ENCODE data around the gene PAGE4. TPM values are rescaled to one million over a fixed set of nuclear protein-coding genes. Genes with fewer than 3 reads are reported as not detected.

Gene PAGE4
- not detected for total RNA-seq

- POLR2A ChIA-PET, result no interaction called here
- peaks cover 4% of the 10 kb centered on the region for H3K27me3 Mint-ChIP-seq
- no peaks in the 10 kb centered on the region for H3K9me3 Mint-ChIP-seq
- intact Hi-C loops (cut with micrococcal nuclease), result no loop called here
- no peaks in the 10 kb centered on the region for H3K36me3 Mint-ChIP-seq (ENCODE audit: low read depth)
- no peak for ATAC-seq
- no peak within 1 kb of the TSS for H3K27ac Mint-ChIP-seq
- CTCF ChIA-PET, result no interaction called here
- DNase-seq, result no peak
- TF ChIP-seq CTCF (IDR thresholded peaks at IDR 0.05), result no peak
- no peaks in the 10 kb centered on the region for H3K4me1 Mint-ChIP-seq (ENCODE audit: low read depth)
- H3K4me3 Mint-ChIP-seq, result no peak within 1 kb of the TSS
These were observed at the start of gene PAGE4 for GRCh38 chrX:49829016-49829415. Gene PAGE4 (plus strand): TSS chrX:49829303. CDS start chrX:49830429, 1,126 bp downstream.

- no peaks in the 10 kb centered on the region for H3K4me1 Mint-ChIP-seq (ENCODE audit: low read depth)
- no peaks in the 10 kb centered on the region for H3K36me3 Mint-ChIP-seq (ENCODE audit: low read depth)
- no peak overlapping the region for H3K4me3 Mint-ChIP-seq
- intact Hi-C loops (cut with micrococcal nuclease), result no loop called here
- DNase-seq (no peak), ATAC-seq (no peak)
- no peak overlapping the region for H3K27ac Mint-ChIP-seq
- POLR2A ChIA-PET, result no interaction called here
- H3K9me3 Mint-ChIP-seq, result no peaks in the 10 kb centered on the region
- TF ChIP-seq CTCF (IDR thresholded peaks at IDR 0.05), result no peak
- CTCF ChIA-PET, result no interaction called here
- H3K27me3 Mint-ChIP-seq, result no peaks in the 10 kb centered on the region
These were observed 44.3 kb upstream of the PAGE4 start for GRCh38 chrX:49784747-49785280.

- CTCF ChIA-PET, result no interaction called here
These were observed 36.7 kb upstream of the PAGE4 start for GRCh38 chrX:49792376-49792775.

GRCh38 chrX:49793686-49794085 lies 35.4 kb upstream of the PAGE4 start:
- Mint-ChIP-seq H3K27me3 (peaks cover 4% of the 10 kb centered on the region), H3K4me3 (no peak overlapping the region), H3K4me1 (ENCODE audit: low read depth) (no peaks in the 10 kb centered on the region), H3K27ac (no peak overlapping the region), H3K36me3 (ENCODE audit: low read depth) (no peaks in the 10 kb centered on the region), H3K9me3 (no peaks in the 10 kb centered on the region)
- CTCF ChIA-PET, result no interaction called here
- ATAC-seq (no peak), DNase-seq (no peak)
- TF ChIP-seq CTCF (IDR thresholded peaks at IDR 0.05), result no peak
- POLR2A ChIA-PET, result no interaction called here
- intact Hi-C loops (cut with micrococcal nuclease), result no loop called here

More at GRCh38 chrX:49792376-49792775, 36.7 kb upstream of the PAGE4 start:
- Mint-ChIP-seq H3K4me1 (ENCODE audit: low read depth) (no peaks in the 10 kb centered on the region), H3K4me3 (no peak overlapping the region), H3K9me3 (no peaks in the 10 kb centered on the region), H3K27ac (no peak overlapping the region), H3K36me3 (ENCODE audit: low read depth) (no peaks in the 10 kb centered on the region), H3K27me3 (peaks cover 4% of the 10 kb centered on the region)
- POLR2A ChIA-PET, result no interaction called here
- ATAC-seq, result no peak
- TF ChIP-seq CTCF (IDR thresholded peaks at IDR 0.05), result no peak
- DNase-seq, result no peak
- intact Hi-C loops (cut with micrococcal nuclease), result no loop called here

GRCh38 chrX:49799828-49800227 lies 29.3 kb upstream of the PAGE4 start:
- Mint-ChIP-seq H3K27me3 (peaks cover 4% of the 10 kb centered on the region), H3K36me3 (ENCODE audit: low read depth) (no peaks in the 10 kb centered on the region), H3K4me3 (no peak overlapping the region), H3K27ac (no peak overlapping the region), H3K4me1 (ENCODE audit: low read depth) (no peaks in the 10 kb centered on the region), H3K9me3 (no peaks in the 10 kb centered on the region)
- ChIA-PET POLR2A (no interaction called here), CTCF (no interaction called here)
- no peak for DNase-seq
- intact Hi-C loops (cut with micrococcal nuclease), result no loop called here
- no peak for TF ChIP-seq CTCF (IDR thresholded peaks at IDR 0.05)
- no peak for ATAC-seq
